HCT116 (cell line): ENCODE data around the gene STARD4.

Experiments used
- EGR1 ChIP-seq: IDR thresholded peaks from 2 replicates; pipeline ENCODE4 v1.6.1; 2012; ENCODE audit warnings: low read depth
- EZH2phosphoT487 ChIP-seq: fragments of 200-600 bp; IDR thresholded peaks from 2 replicates; pipeline ENCODE4 v1.6.1; 2018; ENCODE audit warnings: antibody characterized with exemption, borderline replicate concordance
- POLR2A ChIP-seq: IDR thresholded peaks from 2 replicates; pipeline ENCODE4 v1.7.0; 2011; ENCODE audit warnings: borderline replicate concordance; ENCODE audit not compliant: insufficient read depth, insufficient read length; ENCODE audit errors: extremely low read depth
- POLR2AphosphoS5 ChIP-seq: IDR thresholded peaks from 2 replicates; pipeline ENCODE4 v1.6.1; 2011; ENCODE audit warnings: mild to moderate bottlenecking, low read depth, low read length, moderate library complexity
- RAD21 ChIP-seq: IDR thresholded peaks from 2 replicates; pipeline ENCODE4 v1.6.1; 2012; ENCODE audit warnings: low read depth, mild to moderate bottlenecking
- SIN3A ChIP-seq: IDR thresholded peaks from 2 replicates; pipeline ENCODE4 v1.6.1; 2012; ENCODE audit warnings: low read depth
- TF ChIP-seq, protein P1 (sequence below), 3 experiments: fragments of 200-600 bp in 1 of 3; sonication (generic) in 1 of 3; IDR thresholded peaks in 2 of 3; conservative IDR thresholded peaks in 1 of 3; 2 replicates each; pipeline ENCODE4 v1.5.1; 2012 to 2017; ENCODE audit warnings: low read depth in 2 of 3, low read length in 2 of 3, antibody characterized with exemption in 1 of 3, borderline replicate concordance in 1 of 3, control low read depth in 1 of 3, mild to moderate bottlenecking in 1 of 3, mixed read lengths in 1 of 3, mixed run types in 1 of 3, moderate library complexity in 1 of 3; ENCODE audit not compliant: insufficient read depth in 1 of 3
- TF ChIP-seq, protein P2 (sequence below): IDR thresholded peaks from 2 replicates; pipeline ENCODE4 v1.6.1; 2012; ENCODE audit warnings: low read depth

DNA sequence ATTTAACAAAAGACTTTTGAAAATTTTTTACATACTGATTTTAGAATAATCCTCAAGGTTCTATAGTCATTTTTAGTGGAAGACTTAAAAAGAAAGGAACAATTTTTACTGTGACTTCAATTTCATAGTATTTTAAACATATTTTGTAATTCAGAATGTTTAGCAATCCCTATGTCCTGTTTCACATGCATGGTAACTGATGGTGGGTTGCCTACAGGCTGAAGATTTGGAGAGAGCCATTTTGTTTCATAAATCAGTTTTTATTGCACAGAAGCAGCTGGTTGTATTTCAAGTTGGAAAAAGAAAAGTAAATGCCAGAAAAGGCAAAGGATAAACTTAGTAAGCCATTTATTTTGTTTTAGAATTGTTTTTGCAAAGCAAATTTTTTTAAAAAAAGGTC is 24.0 kb downstream of the STARD4 start:
- no peak for TF ChIP-seq RAD21
- TF ChIP-seq, protein P1, sequence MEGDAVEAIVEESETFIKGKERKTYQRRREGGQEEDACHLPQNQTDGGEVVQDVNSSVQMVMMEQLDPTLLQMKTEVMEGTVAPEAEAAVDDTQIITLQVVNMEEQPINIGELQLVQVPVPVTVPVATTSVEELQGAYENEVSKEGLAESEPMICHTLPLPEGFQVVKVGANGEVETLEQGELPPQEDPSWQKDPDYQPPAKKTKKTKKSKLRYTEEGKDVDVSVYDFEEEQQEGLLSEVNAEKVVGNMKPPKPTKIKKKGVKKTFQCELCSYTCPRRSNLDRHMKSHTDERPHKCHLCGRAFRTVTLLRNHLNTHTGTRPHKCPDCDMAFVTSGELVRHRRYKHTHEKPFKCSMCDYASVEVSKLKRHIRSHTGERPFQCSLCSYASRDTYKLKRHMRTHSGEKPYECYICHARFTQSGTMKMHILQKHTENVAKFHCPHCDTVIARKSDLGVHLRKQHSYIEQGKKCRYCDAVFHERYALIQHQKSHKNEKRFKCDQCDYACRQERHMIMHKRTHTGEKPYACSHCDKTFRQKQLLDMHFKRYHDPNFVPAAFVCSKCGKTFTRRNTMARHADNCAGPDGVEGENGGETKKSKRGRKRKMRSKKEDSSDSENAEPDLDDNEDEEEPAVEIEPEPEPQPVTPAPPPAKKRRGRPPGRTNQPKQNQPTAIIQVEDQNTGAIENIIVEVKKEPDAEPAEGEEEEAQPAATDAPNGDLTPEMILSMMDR (IDR thresholded peaks at IDR 0.05 in 2 of 3, conservative IDR thresholded peaks at IDR 0.05 in 1 of 3; ENCODE audit: borderline replicate concordance in 1 of 3, insufficient read depth in 1 of 3, low read depth in 2 of 3, low read length in 2 of 3): no peak
- TF ChIP-seq EZH2phosphoT487: no peak
- TF ChIP-seq POLR2A: no peak
- TF ChIP-seq EGR1: no peak
- no peak for TF ChIP-seq POLR2AphosphoS5
- TF ChIP-seq, protein P2, sequence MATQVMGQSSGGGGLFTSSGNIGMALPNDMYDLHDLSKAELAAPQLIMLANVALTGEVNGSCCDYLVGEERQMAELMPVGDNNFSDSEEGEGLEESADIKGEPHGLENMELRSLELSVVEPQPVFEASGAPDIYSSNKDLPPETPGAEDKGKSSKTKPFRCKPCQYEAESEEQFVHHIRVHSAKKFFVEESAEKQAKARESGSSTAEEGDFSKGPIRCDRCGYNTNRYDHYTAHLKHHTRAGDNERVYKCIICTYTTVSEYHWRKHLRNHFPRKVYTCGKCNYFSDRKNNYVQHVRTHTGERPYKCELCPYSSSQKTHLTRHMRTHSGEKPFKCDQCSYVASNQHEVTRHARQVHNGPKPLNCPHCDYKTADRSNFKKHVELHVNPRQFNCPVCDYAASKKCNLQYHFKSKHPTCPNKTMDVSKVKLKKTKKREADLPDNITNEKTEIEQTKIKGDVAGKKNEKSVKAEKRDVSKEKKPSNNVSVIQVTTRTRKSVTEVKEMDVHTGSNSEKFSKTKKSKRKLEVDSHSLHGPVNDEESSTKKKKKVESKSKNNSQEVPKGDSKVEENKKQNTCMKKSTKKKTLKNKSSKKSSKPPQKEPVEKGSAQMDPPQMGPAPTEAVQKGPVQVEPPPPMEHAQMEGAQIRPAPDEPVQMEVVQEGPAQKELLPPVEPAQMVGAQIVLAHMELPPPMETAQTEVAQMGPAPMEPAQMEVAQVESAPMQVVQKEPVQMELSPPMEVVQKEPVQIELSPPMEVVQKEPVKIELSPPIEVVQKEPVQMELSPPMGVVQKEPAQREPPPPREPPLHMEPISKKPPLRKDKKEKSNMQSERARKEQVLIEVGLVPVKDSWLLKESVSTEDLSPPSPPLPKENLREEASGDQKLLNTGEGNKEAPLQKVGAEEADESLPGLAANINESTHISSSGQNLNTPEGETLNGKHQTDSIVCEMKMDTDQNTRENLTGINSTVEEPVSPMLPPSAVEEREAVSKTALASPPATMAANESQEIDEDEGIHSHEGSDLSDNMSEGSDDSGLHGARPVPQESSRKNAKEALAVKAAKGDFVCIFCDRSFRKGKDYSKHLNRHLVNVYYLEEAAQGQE: no peak
- no peak for TF ChIP-seq SIN3A
